CD4-positive, alpha-beta T cell treated with Interleukin-15 for 1 hour (primary cell): ENCODE results near the gene ATN1.
"Not testable (repeated sequence)": the region's sequence is repeated elsewhere in the genome, so short reads cannot be mapped to it uniquely, and the experiment has no call there.

Source experiments
- DNase-seq: peaks from one replicate; pipeline ENCODE4 v3.0.0-alpha.2; 2020

The ATN1 gene

GRCh38 chr12:6905414-6906040 lies 22.2 kb upstream of the ATN1 start:
- no peak for DNase-seq

GRCh38 chr12:6908141-6908540 lies 19.6 kb upstream of the ATN1 start:
- not testable (repeated sequence) for DNase-seq

GRCh38 chr12:6909421-6910145 lies 18.2 kb upstream of the ATN1 start:
- DNase-seq: no peak

GRCh38 chr12:6912164-6912935 lies 15.4 kb upstream of the ATN1 start:
- no peak for DNase-seq

GRCh38 chr12:6914246-6914946 lies 13.4 kb upstream of the ATN1 start, which contains the start of gene ENO2:
Gene ENO2, plus strand, starts transcription at chr12:6914580. Its CDS starts 1,253 bp downstream, at chr12:6915833.
- peak; percentile 87 for DNase-seq

GRCh38 chr12:6914947-6915788 lies 12.6 kb upstream of the ATN1 start:
- DNase-seq: no peak

GRCh38 chr12:6915789-6916285 lies 11.9 kb upstream of the ATN1 start:
- DNase-seq: no peak

- no peak for DNase-seq
Measured at GRCh38 chr12:6916426-6917200, 11.1 kb upstream of the ATN1 start.

- no peak for DNase-seq
Measured at GRCh38 chr12:6917491-6918231, 10.1 kb upstream of the ATN1 start.

- no peak for DNase-seq
Measured at GRCh38 chr12:6919588-6919987, 8.2 kb upstream of the ATN1 start.

GRCh38 chr12:6921539-6921938 lies 6.2 kb upstream of the ATN1 start:
- no peak for DNase-seq

GRCh38 chr12:6921996-6922946 lies 5.5 kb upstream of the ATN1 start:
- DNase-seq: no peak

- DNase-seq: no peak
Measured at GRCh38 chr12:6923003-6923732, 4.6 kb upstream of the ATN1 start.

- no peak for DNase-seq
Measured at GRCh38 chr12:6923851-6924250, 3.9 kb upstream of the ATN1 start.

GRCh38 chr12:6925239-6925539 lies 2.6 kb upstream of the ATN1 start:
- no peak for DNase-seq

- no peak for DNase-seq
Measured at GRCh38 chr12:6925540-6926279, 2.0 kb upstream of the ATN1 start.

GRCh38 chr12:6928022-6928702 lies 403 bp downstream of the ATN1 start:
- DNase-seq: no peak
